Measurements from ENCODE around the gene CTU2.

CTU2 gene

DNA sequence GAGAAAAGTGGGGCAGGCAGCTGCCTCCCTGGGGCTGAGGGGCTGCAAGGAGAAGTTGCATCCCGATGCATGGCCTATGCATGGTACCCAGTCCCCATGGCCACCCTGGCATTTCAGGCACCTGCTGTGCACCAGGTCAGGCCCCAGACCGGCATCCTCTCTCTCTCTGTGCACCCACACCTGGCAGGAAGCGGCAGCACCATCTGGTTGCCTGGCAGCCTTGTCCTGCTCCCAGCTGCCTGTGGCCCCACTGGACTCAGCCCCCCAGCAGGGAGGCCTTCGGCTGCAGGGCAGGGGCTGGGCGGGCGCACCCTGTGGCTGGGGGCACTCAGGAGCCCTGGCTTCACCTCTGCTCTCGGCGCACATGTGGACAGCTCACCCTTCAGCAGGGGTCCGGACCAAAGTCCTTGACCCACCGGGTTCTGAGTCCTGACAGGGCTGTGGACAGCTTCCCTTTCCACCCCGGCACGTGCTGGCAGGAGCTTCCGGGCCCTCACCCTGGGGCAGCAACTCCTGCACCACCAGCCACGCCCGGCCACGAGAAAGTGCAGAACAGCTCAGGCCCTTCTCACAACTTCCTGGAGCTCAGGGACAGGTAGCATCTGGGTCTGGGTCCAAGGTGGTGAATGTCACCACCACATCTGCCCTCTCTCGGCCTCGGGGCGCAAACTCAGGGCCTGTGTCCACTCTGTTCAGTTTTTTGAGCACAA, 36.7 kb downstream of the CTU2 start:
- H3F3A ChIP-seq (ENCODE audit: control insufficient read depth, insufficient read depth) = peaks cover 6% of the 10 kb centered on the region; the same call in 1 of the 2 replicates
- H3K4me1 ChIP-seq (ENCODE audit: control insufficient read depth, low read length) = peaks cover 57% of the 10 kb centered on the region
- H3K4me2 ChIP-seq (ENCODE audit: low read length) = no peak overlapping the region
- H3K9me2 ChIP-seq (replicated peaks; ENCODE audit: control insufficient read depth, low read length) = no peaks in the 10 kb centered on the region
- TF ChIP-seq CTCF (IDR thresholded peaks at IDR 0.05; ENCODE audit: low read depth, low read length, poor library complexity, severe bottlenecking) (no peak), EZH2phosphoT487 (IDR thresholded peaks at IDR 0.05; ENCODE audit: borderline replicate concordance, low read length) (no peak)
- no peaks in the 10 kb centered on the region for H3K9me3 ChIP-seq (ENCODE audit: control insufficient read depth, insufficient read depth, low read length)
- H4K20me1 ChIP-seq (ENCODE audit: control insufficient read depth, insufficient read depth, low read depth, low read length) = peaks cover 24% of the 10 kb centered on the region
- H3K36me3 ChIP-seq (ENCODE audit: control insufficient read depth, low read length) = peaks cover 60% of the 10 kb centered on the region
- H3K27ac ChIP-seq (ENCODE audit: low read depth, low read length) = no peak overlapping the region
- no peak overlapping the region for H3K4me3 ChIP-seq (ENCODE audit: low read length)
- H3K79me2 ChIP-seq (ENCODE audit: control insufficient read depth, low read length) = peaks cover 37% of the 10 kb centered on the region
- H3K27me3 ChIP-seq (ENCODE audit: control insufficient read depth, low read length) = no peaks in the 10 kb centered on the region

DNA sequence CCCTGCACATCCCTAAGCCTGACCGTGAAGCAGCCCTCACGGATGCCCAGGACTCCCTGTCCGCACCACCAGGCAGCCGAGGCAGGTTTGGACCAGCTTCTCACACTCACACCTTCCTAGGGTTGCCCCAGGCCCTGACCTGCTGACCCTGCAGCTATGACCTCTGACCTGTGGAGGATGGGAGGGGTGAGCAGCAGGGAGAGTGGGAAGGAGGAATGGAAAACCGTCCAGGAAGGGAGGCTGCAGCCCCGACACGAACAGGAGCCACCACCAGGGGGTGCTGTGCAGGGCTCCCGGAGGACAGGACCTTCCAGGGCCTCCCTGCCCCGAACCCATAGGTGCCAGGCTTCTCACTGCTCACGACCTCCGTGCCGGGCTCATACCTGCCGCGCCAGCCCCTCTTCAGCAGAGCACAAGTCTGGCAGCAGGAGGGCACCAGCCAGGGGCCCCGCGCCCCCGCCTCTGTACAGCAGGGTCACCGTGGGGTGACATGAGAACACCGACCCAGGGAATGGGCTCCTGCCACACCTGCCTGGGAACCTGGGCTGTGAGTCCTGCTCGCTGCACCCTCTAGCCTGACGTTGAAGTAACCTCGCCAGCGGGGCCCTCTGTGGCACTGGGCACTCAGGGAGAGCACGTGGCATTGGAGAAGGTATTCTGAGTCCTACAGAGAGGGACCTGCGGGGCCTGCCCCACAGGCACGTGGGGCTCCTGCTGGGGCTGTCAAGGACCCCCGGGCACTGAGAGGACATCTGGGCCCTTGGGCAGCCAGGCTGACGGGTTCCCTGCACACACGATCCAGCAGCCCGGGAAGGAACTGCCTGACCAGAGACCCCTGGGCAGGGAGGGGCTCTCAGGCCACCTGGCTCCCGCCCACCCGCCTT, 37.6 kb downstream of the CTU2 start:
- Histone ChIP-seq H4K20me1 (ENCODE audit: control insufficient read depth, insufficient read depth, low read depth, low read length) (peaks cover 30% of the 10 kb centered on the region), H3F3A (ENCODE audit: control insufficient read depth, insufficient read depth) (peaks cover 6% of the 10 kb centered on the region; the same call in 1 of the 2 replicates), H3K27me3 (ENCODE audit: control insufficient read depth, low read length) (no peaks in the 10 kb centered on the region), H3K4me2 (ENCODE audit: low read length) (no peak overlapping the region), H3K79me2 (ENCODE audit: control insufficient read depth, low read length) (peaks cover 42% of the 10 kb centered on the region), H3K9me2 (replicated peaks; ENCODE audit: control insufficient read depth, low read length) (no peaks in the 10 kb centered on the region), H3K4me1 (ENCODE audit: control insufficient read depth, low read length) (peaks cover 53% of the 10 kb centered on the region), H3K9me3 (ENCODE audit: control insufficient read depth, insufficient read depth, low read length) (no peaks in the 10 kb centered on the region), H3K36me3 (ENCODE audit: control insufficient read depth, low read length) (peaks cover 57% of the 10 kb centered on the region), H3K4me3 (ENCODE audit: low read length) (no peak overlapping the region), H3K27ac (ENCODE audit: low read depth, low read length) (no peak overlapping the region)
- TF ChIP-seq EZH2phosphoT487 (IDR thresholded peaks at IDR 0.05; ENCODE audit: borderline replicate concordance, low read length) (no peak), CTCF (IDR thresholded peaks at IDR 0.05; ENCODE audit: low read depth, low read length, poor library complexity, severe bottlenecking) (peak; percentile 94)

GRCh38 chr16:88744577-88745521, 38.5 kb downstream of the CTU2 start:
- TF ChIP-seq EZH2phosphoT487 (IDR thresholded peaks at IDR 0.05; ENCODE audit: borderline replicate concordance, low read length) = no peak
- TF ChIP-seq CTCF (IDR thresholded peaks at IDR 0.05; ENCODE audit: low read depth, low read length, poor library complexity, severe bottlenecking) = no peak
- H3K27me3 ChIP-seq (ENCODE audit: control insufficient read depth, low read length) = no peaks in the 10 kb centered on the region
- H3K4me3 ChIP-seq (ENCODE audit: low read length) = peak overlapping the region; percentile 38
- peaks cover 6% of the 10 kb centered on the region; the same call in 1 of the 2 replicates for H3F3A ChIP-seq (ENCODE audit: control insufficient read depth, insufficient read depth)
- H3K27ac ChIP-seq (ENCODE audit: low read depth, low read length) = peak overlapping the region; percentile 69
- H3K79me2 ChIP-seq (ENCODE audit: control insufficient read depth, low read length) = peaks cover 45% of the 10 kb centered on the region
- H3K9me3 ChIP-seq (ENCODE audit: control insufficient read depth, insufficient read depth, low read length) = no peaks in the 10 kb centered on the region
- H3K9me2 ChIP-seq (replicated peaks; ENCODE audit: control insufficient read depth, low read length) = no peaks in the 10 kb centered on the region
- peaks cover 30% of the 10 kb centered on the region for H4K20me1 ChIP-seq (ENCODE audit: control insufficient read depth, insufficient read depth, low read depth, low read length)
- H3K36me3 ChIP-seq (ENCODE audit: control insufficient read depth, low read length) = peaks cover 56% of the 10 kb centered on the region
- H3K4me1 ChIP-seq (ENCODE audit: control insufficient read depth, low read length) = peaks cover 48% of the 10 kb centered on the region
- peak overlapping the region; percentile 57 for H3K4me2 ChIP-seq (ENCODE audit: low read length)
